ENCODE data around the gene SMYD3. TPM values are rescaled to one million over a fixed set of nuclear protein-coding genes. Genes with fewer than 3 reads are reported as not detected.

The SMYD3 gene
- total RNA-seq, 5 donors from 2014 or later (not counting 1 experiment from before 2014, with no cell fraction given), result 17.7 to 37.8 (median 21.9) TPM

- Mint-ChIP-seq H3K36me3 (peaks cover 25% of the 10 kb centered on the region), H3K27ac (no peak overlapping the region), H3K9me3 (no peaks in the 10 kb centered on the region), H3K4me1 (peaks cover 17 to 28% (median 20%) of the 10 kb centered on the region in 3 donors), H3K27me3 (no peaks in the 10 kb centered on the region), H3K4me3 (no peak overlapping the region)
- Histone ChIP-seq H3K27me3 (replicated peaks in 1 of 2; ENCODE audit: control insufficient read depth in 2 of 2, extremely low read depth in 1 of 2, insufficient read depth in 2 of 2, low read length in 1 of 2) (no peaks in the 10 kb centered on the region), H3K9me3 (no peaks in the 10 kb centered on the region), H3K4me1 (ENCODE audit: control insufficient read depth in 1 of 2, extremely low read depth in 1 of 2, insufficient read depth in 2 of 2, low read length in 2 of 2) (peaks cover 0 to 4% of the 10 kb centered on the region in 2 experiments), H3K27ac (ENCODE audit: low read length) (no peak overlapping the region), H3K4me3 (ENCODE audit: control insufficient read depth in 1 of 2, extremely low read depth in 1 of 2, low read length in 1 of 2) (no peak overlapping the region), H3K36me3 (ENCODE audit: control insufficient read depth in 2 of 2, extremely low read depth in 1 of 2, insufficient read depth in 1 of 2, low read length in 1 of 2) (peaks cover 0 to 2% of the 10 kb centered on the region in 2 donors)
- 91% methylated on average over 2 of the region's 2 CpGs for WGBS (ENCODE audit: insufficient coverage)
- DNase-seq (no peak), ATAC-seq (replicated peaks in 1 of 4) (no peak)
- ChIA-PET POLR2A (no interaction called here), CTCF (interaction anchor here (0.6 kb wide), 2 partner anchors 15 to 84 kb away, joined by 3 to 6 read pairs; no protein-coding TSS in a partner anchor)
Measured at GRCh38 chr1:246462986-246463385, 44.1 kb downstream of the SMYD3 start.

DNA sequence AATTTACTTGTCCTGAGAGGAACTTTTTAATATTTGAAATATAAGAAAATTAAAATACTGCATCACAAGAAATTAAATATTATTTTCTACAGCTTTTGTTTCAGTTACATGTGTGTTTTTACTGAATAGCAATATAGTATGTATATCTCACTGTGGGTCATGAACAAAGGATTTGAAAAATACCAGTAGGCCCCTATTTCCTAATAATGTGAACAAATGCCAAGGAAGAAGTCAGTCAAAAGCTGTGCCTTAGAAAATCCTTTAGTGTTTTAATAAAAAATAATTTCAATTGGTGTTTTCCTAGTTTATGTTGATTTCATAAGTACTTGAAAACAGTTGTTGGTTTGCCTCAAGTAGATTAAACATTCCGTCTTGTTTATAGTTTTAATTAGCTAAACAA, 46.7 kb downstream of the SMYD3 start:
- Mint-ChIP-seq H3K9me3 (no peaks in the 10 kb centered on the region), H3K27me3 (no peaks in the 10 kb centered on the region), H3K27ac (no peak overlapping the region), H3K4me3 (no peak overlapping the region), H3K4me1 (peaks cover 19 to 34% (median 21%) of the 10 kb centered on the region in 3 donors), H3K36me3 (peaks cover 23% of the 10 kb centered on the region)
- peaks cover 0 to 2% of the 10 kb centered on the region in 2 donors for H3K36me3 ChIP-seq (ENCODE audit: control insufficient read depth in 2 of 2, extremely low read depth in 1 of 2, insufficient read depth in 1 of 2, low read length in 1 of 2)
- POLR2A ChIA-PET, result no interaction called here
- H3K27me3 ChIP-seq (replicated peaks in 1 of 2; ENCODE audit: control insufficient read depth in 2 of 2, extremely low read depth in 1 of 2, insufficient read depth in 2 of 2, low read length in 1 of 2), result no peaks in the 10 kb centered on the region
- H3K27ac ChIP-seq (ENCODE audit: low read length), result no peak overlapping the region
- ATAC-seq (replicated peaks in 1 of 4), result no peak
- no peak overlapping the region for H3K4me3 ChIP-seq (ENCODE audit: control insufficient read depth in 1 of 2, extremely low read depth in 1 of 2, low read length in 1 of 2)
- CTCF ChIA-PET, result interaction anchor here in 1 of 2 donors (0.6 kb wide), 1 partner anchor 12 kb away, joined by 8 read pairs; no protein-coding TSS in a partner anchor
- no CpG with 5 or more reads among the region's 1 CpG for WGBS (ENCODE audit: insufficient coverage)
- H3K9me3 ChIP-seq, result no peaks in the 10 kb centered on the region
- DNase-seq, result no peak
- H3K4me1 ChIP-seq (ENCODE audit: control insufficient read depth in 1 of 2, extremely low read depth in 1 of 2, insufficient read depth in 2 of 2, low read length in 2 of 2), result peaks cover 0 to 4% of the 10 kb centered on the region in 2 experiments

GRCh38 chr1:246459221-246459620, 47.9 kb downstream of the SMYD3 start:
- Histone ChIP-seq H3K9me3 (no peaks in the 10 kb centered on the region), H3K4me1 (ENCODE audit: control insufficient read depth in 1 of 2, extremely low read depth in 1 of 2, insufficient read depth in 2 of 2, low read length in 2 of 2) (peaks cover 0 to 4% of the 10 kb centered on the region in 2 experiments), H3K36me3 (ENCODE audit: control insufficient read depth in 2 of 2, extremely low read depth in 1 of 2, insufficient read depth in 1 of 2, low read length in 1 of 2) (peaks cover 0 to 2% of the 10 kb centered on the region in 2 donors), H3K4me3 (ENCODE audit: control insufficient read depth in 1 of 2, extremely low read depth in 1 of 2, low read length in 1 of 2) (no peak overlapping the region), H3K27me3 (replicated peaks in 1 of 2; ENCODE audit: control insufficient read depth in 2 of 2, extremely low read depth in 1 of 2, insufficient read depth in 2 of 2, low read length in 1 of 2) (no peaks in the 10 kb centered on the region), H3K27ac (ENCODE audit: low read length) (no peak overlapping the region)
- ChIA-PET POLR2A (no interaction called here), CTCF (no interaction called here)
- Mint-ChIP-seq H3K27me3 (no peaks in the 10 kb centered on the region), H3K4me3 (no peak overlapping the region), H3K4me1 (peaks cover 19 to 34% (median 24%) of the 10 kb centered on the region in 3 donors), H3K27ac (no peak overlapping the region), H3K36me3 (peaks cover 23% of the 10 kb centered on the region), H3K9me3 (no peaks in the 10 kb centered on the region)
- DNase-seq (no peak), ATAC-seq (replicated peaks in 1 of 4) (no peak)
- WGBS (ENCODE audit: insufficient coverage), result 97% methylated on average over 10 of the region's 14 CpGs

DNA sequence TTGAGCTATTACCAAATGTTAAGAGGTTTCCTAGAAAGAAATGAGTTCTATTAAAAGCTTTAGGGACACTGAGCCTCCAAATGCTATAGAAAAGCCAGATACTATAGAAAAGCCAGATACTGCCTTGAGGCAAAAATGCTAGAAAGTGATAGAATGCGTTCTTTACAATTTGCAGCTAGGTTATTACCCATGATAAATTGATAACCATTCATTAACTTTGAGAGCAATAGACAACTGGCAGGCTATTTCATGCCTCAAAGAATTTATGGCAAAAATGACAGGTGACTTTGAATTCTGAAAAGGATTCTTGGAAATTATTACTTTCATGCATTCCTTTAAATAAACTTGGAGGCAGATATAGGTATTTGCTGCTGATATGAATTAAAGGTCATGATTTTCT, 51.6 kb downstream of the SMYD3 start:
- POLR2A ChIA-PET, result no interaction called here
- Histone ChIP-seq H3K27ac (ENCODE audit: low read length) (no peak overlapping the region), H3K4me3 (ENCODE audit: control insufficient read depth in 1 of 2, extremely low read depth in 1 of 2, low read length in 1 of 2) (no peak overlapping the region), H3K9me3 (no peaks in the 10 kb centered on the region), H3K27me3 (replicated peaks in 1 of 2; ENCODE audit: control insufficient read depth in 2 of 2, extremely low read depth in 1 of 2, insufficient read depth in 2 of 2, low read length in 1 of 2) (no peaks in the 10 kb centered on the region), H3K4me1 (ENCODE audit: control insufficient read depth in 1 of 2, extremely low read depth in 1 of 2, insufficient read depth in 2 of 2, low read length in 2 of 2) (peaks cover 0 to 4% of the 10 kb centered on the region in 2 experiments), H3K36me3 (ENCODE audit: control insufficient read depth in 2 of 2, extremely low read depth in 1 of 2, insufficient read depth in 1 of 2, low read length in 1 of 2) (peaks cover 0 to 2% of the 10 kb centered on the region in 2 donors)
- no peak for ATAC-seq (replicated peaks in 1 of 4)
- no peaks in the 10 kb centered on the region for H3K9me3 Mint-ChIP-seq
- no peaks in the 10 kb centered on the region for H3K27me3 Mint-ChIP-seq
- H3K4me1 Mint-ChIP-seq, result peaks cover 16 to 28% (median 20%) of the 10 kb centered on the region in 3 donors
- no CpG with 5 or more reads among the region's 1 CpG for WGBS (ENCODE audit: insufficient coverage)
- H3K36me3 Mint-ChIP-seq, result peaks cover 18% of the 10 kb centered on the region
- H3K27ac Mint-ChIP-seq, result no peak overlapping the region
- no peak overlapping the region for H3K4me3 Mint-ChIP-seq
- DNase-seq, result no peak
- CTCF ChIA-PET, result no interaction called here

DNA sequence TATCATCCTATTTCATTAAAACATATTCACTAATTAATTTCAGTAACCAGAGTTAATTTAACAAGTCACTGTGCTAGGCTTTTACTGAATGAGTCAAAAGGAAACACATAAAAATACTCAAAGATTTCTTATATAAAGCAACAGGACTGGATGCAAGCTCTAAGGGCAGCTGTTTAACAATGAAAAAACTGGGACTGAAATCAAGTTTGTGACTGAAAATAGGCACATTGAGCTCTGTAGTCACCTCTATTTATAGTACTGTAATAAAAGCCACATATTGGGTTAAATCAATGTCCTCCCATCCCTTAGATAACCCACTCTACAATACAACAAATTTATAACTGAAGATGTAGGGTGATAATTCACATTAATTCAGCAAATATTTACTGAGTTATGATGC, 52.4 kb downstream of the SMYD3 start:
- H3K9me3 Mint-ChIP-seq, result no peaks in the 10 kb centered on the region
- no peak overlapping the region for H3K27ac ChIP-seq (ENCODE audit: low read length)
- no peak for DNase-seq
- no peak overlapping the region for H3K27ac Mint-ChIP-seq
- no peaks in the 10 kb centered on the region for H3K9me3 ChIP-seq
- H3K4me3 ChIP-seq (ENCODE audit: control insufficient read depth in 1 of 2, extremely low read depth in 1 of 2, low read length in 1 of 2), result no peak overlapping the region
- H3K4me3 Mint-ChIP-seq, result no peak overlapping the region
- CTCF ChIA-PET, result interaction anchor here in 1 of 2 donors (0.6 kb wide), 1 partner anchor 1175 kb away, joined by 3 read pairs; no protein-coding TSS in a partner anchor
- H3K27me3 Mint-ChIP-seq, result no peaks in the 10 kb centered on the region
- POLR2A ChIA-PET, result no interaction called here
- peaks cover 0 to under 1% of the 10 kb centered on the region in 2 experiments for H3K4me1 ChIP-seq (ENCODE audit: control insufficient read depth in 1 of 2, extremely low read depth in 1 of 2, insufficient read depth in 2 of 2, low read length in 2 of 2)
- ATAC-seq (replicated peaks in 1 of 4), result no peak
- H3K4me1 Mint-ChIP-seq, result peaks cover 12 to 21% (median 14%) of the 10 kb centered on the region in 3 donors
- H3K36me3 ChIP-seq (ENCODE audit: control insufficient read depth in 2 of 2, extremely low read depth in 1 of 2, insufficient read depth in 1 of 2, low read length in 1 of 2), result peaks cover 0 to 2% of the 10 kb centered on the region in 2 donors
- no peaks in the 10 kb centered on the region for H3K27me3 ChIP-seq (replicated peaks in 1 of 2; ENCODE audit: control insufficient read depth in 2 of 2, extremely low read depth in 1 of 2, insufficient read depth in 2 of 2, low read length in 1 of 2)
- peaks cover 14% of the 10 kb centered on the region for H3K36me3 Mint-ChIP-seq

GRCh38 chr1:246450611-246451251, 56.3 kb downstream of the SMYD3 start:
- Histone ChIP-seq H3K27ac (ENCODE audit: low read length) (no peak overlapping the region), H3K9me3 (no peaks in the 10 kb centered on the region), H3K27me3 (replicated peaks in 1 of 2; ENCODE audit: control insufficient read depth in 2 of 2, extremely low read depth in 1 of 2, insufficient read depth in 2 of 2, low read length in 1 of 2) (no peaks in the 10 kb centered on the region), H3K4me3 (ENCODE audit: control insufficient read depth in 1 of 2, extremely low read depth in 1 of 2, low read length in 1 of 2) (no peak overlapping the region), H3K4me1 (ENCODE audit: control insufficient read depth in 1 of 2, extremely low read depth in 1 of 2, insufficient read depth in 2 of 2, low read length in 2 of 2) (no peaks in the 10 kb centered on the region), H3K36me3 (ENCODE audit: control insufficient read depth in 2 of 2, extremely low read depth in 1 of 2, insufficient read depth in 1 of 2, low read length in 1 of 2) (peaks cover 0 to 7% of the 10 kb centered on the region in 2 donors)
- Mint-ChIP-seq H3K4me3 (no peak overlapping the region), H3K36me3 (peaks cover 16% of the 10 kb centered on the region), H3K9me3 (peaks cover 3 to 4% (median 4%) of the 10 kb centered on the region in 3 donors), H3K27me3 (no peaks in the 10 kb centered on the region), H3K27ac (no peak overlapping the region), H3K4me1 (peaks cover 0 to 11% (median 9%) of the 10 kb centered on the region in 3 donors)
- DNase-seq (peak in 1 of 35 experiments; percentile 28), ATAC-seq (replicated peaks in 1 of 4) (no peak)
- POLR2A ChIA-PET, result interaction anchor here in 1 of 2 donors (0.7 kb wide), 1 partner anchor 1291 kb away, joined by 5 read pairs; no protein-coding TSS in a partner anchor
- CTCF ChIA-PET, result interaction anchor here in 1 of 2 donors (0.7 kb wide), 1 partner anchor 1293 kb away, joined by 3 read pairs; no protein-coding TSS in a partner anchor
- WGBS (ENCODE audit: insufficient coverage), result no CpG with 5 or more reads among the region's 6 CpGs
